ELR (cell line): ENCODE measurements around the gene SLC35E3.

Experiments used
- DNase-seq: peaks from one replicate; pipeline ENCODE4 v3.0.0-alpha.2; 2015; ENCODE audit warnings: low read depth

SLC35E3 gene

GRCh38 chr12:68771223-68771925, 25.4 kb downstream of the SLC35E3 start:
- no peak for DNase-seq

GRCh38 chr12:68772714-68773113, 26.7 kb downstream of the SLC35E3 start:
- no peak for DNase-seq

- DNase-seq: no peak
Observed at GRCh38 chr12:68773582-68773981, 27.6 kb downstream of the SLC35E3 start.

- DNase-seq: no peak
Observed at GRCh38 chr12:68775121-68775630, 29.2 kb downstream of the SLC35E3 start.

GRCh38 chr12:68776976-68777610, 31.1 kb downstream of the SLC35E3 start:
- no peak for DNase-seq

- no peak for DNase-seq
Observed at GRCh38 chr12:68779280-68779679, 33.3 kb downstream of the SLC35E3 start.

DNA sequence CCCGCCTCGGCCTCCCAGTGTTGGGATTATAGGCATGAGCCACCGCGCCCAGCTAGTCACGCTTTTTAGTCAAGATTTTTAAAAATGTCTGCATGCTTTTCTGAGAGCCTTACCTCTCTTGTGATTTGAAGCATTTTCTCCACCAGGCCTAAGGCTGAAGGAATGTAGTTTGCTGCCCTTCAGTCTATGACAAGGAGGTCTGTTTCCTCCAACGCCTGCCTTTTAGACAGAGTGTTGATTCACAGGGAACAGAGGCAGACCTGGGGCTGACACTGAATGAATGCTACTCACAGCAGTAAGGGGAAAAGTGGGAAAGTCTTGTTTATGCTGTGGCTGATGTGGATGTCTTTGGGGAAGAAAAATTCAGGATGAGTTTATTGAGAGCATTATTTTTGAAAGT, 34.8 kb downstream of the SLC35E3 start:
- no peak for DNase-seq

DNA sequence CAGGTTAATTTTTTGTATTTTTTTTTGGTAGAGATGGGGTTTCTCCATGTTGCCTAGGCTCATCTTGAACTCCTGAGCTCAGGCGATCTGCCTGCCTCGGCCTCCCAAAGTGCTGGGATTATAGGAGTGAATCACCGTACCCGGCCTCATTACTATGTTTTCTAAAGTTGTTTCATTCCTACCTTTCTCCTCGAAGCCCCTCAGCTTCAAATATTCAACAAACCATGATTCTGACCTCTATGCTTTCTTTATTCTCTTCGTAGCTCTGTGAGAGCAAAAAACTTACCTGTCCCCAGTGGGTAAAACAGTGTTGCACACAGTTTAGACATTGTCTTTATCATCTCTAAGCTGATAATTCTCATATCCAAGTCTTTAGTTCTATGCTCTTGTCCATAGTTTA, 35.8 kb downstream of the SLC35E3 start:
- DNase-seq: no peak

DNA sequence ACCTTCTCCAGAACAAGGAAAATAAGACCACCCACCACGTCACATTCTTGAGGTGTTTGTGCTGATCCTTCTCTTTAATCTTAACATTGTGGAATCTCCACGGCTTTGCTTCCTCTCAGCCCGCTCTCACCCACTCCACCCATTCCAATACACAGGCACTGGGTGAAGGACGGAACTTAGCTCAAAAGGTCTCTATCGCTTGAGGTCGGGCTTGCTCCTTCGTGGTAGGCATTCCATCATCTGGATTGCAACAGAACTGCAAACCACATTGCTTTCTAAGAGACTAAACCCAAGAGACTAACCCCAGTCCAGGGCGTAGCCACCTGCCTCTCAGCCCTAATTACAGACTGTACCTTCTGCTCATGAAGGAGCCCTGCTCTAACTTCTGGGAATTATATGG, 38.0 kb downstream of the SLC35E3 start:
- no peak for DNase-seq

- DNase-seq: peak; percentile 47
Observed at GRCh38 chr12:68785358-68785757, 39.4 kb downstream of the SLC35E3 start.

- no peak for DNase-seq
Observed at GRCh38 chr12:68785823-68786222, 39.8 kb downstream of the SLC35E3 start.

GRCh38 chr12:68786929-68787328, 41.0 kb downstream of the SLC35E3 start:
- peak; percentile 17 for DNase-seq

GRCh38 chr12:68788554-68789143, 42.7 kb downstream of the SLC35E3 start:
- no peak for DNase-seq

- DNase-seq: no peak
Observed at GRCh38 chr12:68789144-68789878, 43.3 kb downstream of the SLC35E3 start.

- no peak for DNase-seq
Observed at GRCh38 chr12:68790081-68790951, 44.3 kb downstream of the SLC35E3 start.

DNA sequence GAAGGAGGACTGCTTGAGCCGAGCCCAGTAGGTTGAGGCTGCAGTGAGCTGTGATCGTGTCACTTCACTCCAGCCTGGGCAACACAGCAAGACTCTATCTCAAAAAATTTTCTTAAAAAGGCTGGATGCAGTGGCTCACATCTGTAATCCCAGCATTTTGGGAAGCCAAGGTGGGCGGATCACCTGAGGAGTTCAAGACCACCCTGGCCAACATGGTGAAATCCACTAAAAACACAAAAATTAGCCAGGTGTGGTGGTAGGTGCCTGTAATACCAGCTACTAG, 44.9 kb downstream of the SLC35E3 start:
- DNase-seq: no peak

DNA sequence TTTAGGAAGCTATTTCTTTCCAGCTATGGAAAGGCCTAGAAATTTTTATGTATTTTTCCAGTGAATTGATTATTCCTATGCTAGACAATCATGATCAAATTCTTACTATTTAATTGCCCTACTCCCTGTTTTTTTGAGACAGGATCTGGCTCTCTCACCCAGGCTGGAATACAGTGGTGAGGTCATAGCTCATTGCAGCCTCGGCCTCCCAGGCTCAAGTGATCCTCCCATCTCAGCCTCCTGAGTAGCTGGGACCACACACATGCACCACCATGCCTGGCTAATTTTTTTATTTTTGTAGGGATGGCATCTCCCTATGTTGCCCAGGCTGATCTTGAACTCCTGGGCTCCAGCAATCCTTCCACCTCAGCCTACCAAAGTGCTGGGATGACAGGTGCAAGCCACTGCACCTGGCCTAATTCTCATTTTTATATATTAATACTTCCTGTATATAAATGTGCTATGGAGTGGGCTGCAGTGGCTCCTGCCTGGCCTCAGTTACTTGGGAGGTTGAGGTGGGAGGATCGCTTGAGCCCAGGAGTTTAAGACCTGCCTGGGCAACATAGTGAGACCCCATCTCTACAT, 46.0 kb downstream of the SLC35E3 start:
- DNase-seq: no peak

- peak; percentile 55 for DNase-seq
Observed at GRCh38 chr12:68792952-68793351, 47.0 kb downstream of the SLC35E3 start.

DNA sequence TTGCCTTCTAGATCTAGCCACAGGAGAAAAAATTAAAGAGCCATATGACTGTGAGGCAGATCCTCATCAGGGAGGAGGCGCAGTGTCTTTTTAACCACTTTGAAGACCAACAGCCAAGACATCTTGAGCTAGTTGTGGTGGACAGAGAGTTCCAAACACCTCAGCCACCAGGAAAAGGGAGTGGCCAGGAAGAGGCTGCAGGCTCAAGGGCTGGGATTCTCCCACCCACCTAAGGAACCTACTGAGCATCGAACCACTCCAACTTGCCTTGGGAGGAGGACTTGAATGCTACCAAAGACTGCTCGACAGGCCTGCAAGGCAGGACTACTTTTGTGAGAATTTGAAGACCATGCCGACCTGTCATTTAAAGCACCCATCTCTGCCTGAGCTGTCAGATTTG, 47.5 kb downstream of the SLC35E3 start:
- DNase-seq: no peak

DNA sequence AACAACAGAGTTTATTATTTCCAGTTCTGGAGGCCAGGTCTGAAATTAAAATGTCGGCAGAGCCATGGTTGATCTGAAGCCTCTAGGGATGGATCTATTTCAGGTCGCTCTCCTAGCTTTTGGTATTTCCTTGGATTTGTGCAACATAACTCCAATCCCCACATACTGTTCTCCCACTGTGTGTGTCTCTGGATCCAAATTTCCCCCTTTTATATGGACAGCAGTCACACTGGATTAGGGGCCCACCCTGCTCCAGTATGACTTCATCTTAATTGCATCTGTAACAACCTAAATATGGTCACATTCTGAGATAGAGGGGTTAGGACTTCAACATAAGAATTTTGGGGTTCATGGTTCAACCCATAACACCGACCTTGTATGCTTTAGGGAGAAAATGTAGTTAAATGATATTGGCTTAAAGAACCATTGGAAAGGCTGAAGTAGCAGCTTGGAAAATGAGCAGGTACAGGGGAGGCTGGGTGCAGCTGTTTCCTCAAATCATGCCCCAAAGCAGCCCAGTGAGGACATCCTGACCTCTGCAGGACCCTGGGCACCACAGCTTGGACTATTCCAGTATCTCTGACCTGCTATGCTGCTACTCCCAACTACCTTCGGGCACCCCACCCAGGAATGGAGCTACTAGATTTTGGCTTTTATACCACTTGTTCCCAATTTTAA, 48.1 kb downstream of the SLC35E3 start:
- DNase-seq: no peak
